SKM-1 (cell line): ENCODE data around the gene CASK.

Source experiments
- DNase-seq: peaks from one replicate; lab custom pipeline; 2025; ENCODE audit not compliant: unreplicated experiment; lab: John Stamatoyannopoulos, UW

Gene CASK

DNA sequence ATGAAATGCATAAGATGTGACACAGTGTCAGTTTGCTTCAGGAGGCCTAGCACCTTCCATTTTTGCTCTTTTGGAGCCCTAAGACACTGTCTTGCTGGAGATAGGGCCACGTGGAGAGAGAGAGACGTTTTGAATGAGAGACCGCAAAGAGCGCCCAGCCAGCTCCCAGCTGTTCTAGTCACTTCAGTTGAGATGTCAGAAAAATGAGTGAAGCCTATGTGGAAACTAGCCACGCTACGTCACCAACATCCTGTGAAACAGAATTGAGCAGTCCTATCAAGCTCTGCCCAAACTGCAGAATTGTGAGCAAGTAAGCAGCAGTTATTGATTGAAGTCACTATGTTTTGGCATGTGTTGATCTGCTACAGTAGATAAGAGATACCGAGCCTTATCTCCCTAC is 186.3 kb downstream of the CASK start:
- DNase-seq, result no peak

DNA sequence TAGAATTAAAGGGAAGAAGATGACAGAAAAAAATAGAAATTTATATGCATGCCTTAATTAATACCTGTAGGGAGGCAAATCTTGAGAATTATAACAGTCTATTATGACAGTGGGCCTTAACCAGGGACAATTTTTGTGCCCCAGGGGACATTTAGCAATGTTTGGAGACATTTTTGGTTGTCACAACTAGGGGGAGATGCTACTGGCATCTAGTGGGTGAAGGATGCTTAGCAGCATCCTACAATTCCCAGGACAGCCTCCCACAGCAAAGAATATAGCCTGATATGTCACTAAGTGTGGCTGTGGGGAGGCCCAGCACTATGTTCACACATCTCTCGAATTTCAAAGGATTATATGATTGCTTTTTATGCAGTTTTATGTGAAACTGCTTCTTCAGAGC is 188.8 kb downstream of the CASK start:
- DNase-seq, result peak; percentile 1

DNA sequence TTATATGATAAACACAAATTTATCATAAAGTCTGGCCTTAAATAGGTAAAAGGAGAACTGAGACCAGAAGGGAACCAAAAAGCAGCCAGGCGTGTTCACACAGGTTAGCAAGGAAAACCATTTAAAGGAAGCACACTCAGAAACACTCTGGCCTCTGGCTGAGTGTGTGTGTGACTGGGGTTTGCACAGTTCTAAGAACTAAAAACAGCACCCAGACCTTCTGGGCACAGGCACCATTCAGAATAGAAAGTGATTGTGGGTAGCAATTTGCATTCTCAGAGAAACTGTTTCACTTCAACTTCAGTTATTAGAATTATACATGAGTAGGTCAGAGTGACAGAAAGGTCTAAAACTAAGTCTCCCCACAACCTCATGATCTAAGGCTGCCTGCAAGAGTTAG is 189.4 kb downstream of the CASK start:
- DNase-seq, result no peak

DNA sequence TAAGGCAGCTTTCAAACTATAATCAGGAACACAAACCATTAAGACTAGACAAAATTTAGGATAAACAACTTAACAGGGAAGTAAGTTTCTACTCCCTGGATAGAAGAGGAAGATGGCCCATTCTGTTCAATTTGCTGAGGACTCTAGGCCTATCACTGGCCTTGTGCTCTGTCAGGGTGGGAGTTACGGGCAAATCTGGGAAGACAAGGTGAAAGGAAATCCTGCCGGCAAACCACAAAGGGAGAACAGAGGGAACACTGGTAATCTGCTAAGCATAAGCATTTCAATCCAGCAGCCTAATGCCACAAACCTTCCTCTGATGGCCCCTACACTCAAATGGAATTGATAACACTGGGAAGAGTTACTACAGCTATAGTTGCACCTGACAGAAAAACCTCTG is 191.1 kb downstream of the CASK start:
- no peak for DNase-seq

DNA sequence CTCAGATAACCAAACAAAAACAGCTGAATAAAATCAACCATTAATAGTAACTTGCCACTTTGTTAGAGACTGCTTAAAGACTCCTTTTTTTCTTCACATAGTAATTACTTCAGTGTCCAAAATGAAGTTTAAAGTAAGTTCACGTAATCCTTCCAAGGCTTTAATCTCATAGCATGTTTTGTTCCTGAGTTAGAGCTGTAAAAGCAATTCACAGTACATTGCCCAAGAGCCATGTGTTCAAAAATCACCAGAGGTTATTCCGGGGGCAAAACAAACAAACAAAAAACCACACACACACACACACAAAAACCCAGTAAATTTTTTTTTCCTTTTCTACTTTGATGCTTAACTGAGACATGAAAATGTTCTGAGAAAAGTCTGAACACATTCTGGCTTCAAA is 193.3 kb downstream of the CASK start:
- no peak for DNase-seq

DNA sequence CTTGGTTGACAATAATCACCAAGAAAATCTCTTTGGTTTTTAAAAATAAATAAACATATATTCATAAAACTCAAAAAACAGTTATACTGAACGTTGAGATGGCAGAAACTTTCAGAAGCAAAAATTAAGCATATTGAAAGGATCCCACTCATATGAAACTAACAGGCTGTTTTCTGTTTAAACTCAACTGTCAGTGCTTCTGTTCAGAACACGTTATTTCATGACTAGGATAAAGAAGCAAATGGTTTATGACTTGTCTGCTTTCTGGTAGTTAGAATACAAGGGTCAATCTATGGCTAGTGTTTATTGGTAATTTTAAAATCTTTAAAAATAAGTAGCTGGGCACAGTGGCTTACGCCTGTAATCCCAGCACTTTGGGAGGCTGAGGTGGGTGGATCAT is 195.2 kb downstream of the CASK start:
- no peak for DNase-seq

DNA sequence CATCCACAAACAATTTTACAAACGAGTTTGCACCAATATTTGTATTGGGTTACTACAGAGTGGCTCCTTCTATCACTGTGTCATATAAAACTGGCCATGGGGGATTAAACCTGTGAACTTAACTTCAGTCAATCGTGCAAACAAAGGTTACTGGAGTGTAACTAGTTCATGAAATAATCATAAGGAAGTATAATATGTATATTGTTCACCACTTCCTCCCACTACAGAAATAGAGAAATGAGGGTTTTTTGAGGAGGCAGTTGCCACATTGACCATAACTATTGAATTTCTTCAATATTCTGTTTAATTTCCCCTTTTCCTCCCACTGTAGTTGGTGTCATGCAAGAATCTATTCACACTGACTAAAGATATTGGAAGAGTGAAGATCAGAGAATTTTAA is 199.5 kb downstream of the CASK start, which contains the start of gene GPR82:
TSS of gene GPR82 (plus strand) at position 356 of the 400 bp plus-strand sequence. CDS start 2,846 bp downstream, outside the sequence.
- peak; percentile 9 for DNase-seq

DNA sequence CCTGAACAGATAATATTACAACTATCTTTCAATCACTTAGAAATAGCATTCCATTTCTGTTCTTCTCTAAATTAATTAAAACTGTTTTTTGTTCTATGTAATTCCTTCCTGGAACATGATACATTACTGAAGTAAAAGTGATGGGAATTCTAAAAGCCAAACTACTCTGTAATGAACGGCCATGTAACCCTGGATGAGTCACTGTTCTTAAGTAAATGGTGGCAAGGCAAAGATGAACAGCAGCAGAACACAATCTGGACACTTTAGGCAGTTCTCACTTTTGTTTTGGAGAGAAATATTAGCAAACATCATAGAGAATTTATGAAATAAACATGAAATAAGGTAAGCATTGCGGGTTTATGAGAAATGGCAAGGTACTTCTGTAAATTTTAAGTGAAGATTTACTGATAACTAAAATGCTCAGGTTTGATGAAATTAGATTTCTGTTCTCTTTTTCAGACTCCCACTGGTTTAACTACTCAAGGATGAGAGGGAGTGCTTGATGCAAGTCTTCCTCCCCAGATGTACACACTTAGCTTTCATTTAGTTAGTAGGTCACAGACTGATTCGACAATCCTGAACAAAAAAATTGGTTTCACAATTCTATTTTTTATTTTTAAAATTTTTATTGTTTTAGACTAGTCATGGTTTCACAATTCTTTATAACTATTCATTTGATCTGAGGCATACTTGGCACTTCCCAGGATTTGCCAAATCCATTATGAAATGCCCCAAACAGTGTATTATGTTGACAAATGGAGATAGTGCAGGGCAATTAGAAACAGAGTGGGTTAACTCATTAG is 200.3 kb downstream of the CASK start:
- no peak for DNase-seq

DNA sequence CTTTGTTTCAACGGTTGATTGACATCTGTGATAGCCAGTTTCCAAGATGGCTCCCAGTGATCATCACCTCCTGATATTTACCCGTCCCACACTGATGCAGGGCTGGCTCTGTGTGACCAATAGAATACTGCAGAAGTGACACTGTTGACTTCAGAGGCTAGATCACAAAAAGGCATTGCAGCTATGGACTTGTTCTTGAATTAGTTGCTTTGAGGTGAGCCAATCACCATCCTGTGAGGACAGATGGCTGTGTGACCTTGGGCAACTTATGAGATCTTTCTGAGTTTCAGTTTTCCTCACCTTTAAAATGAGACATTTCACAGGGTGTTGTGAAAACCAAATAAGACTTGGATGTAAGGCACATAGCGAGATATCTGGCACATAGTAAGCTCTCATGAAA is 201.1 kb downstream of the CASK start:
- no peak for DNase-seq

DNA sequence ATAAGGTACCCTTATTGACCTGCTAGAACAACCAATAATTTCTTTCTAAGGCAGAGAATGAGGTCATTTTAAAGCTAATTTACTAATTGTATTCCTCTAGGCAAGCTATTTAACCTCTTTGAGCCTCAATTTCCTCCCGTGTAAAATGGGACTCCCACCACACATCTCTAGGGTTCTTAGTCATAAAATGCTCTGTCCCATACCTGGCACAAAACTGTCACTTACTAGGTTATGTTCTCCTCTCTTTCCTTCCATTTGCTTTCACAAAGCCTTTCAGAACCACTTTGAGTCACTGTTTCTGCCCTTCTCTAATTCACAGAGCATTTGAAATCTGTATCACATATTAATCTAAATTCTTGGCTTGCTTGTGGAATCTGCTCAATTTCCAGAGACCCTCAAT is 201.8 kb downstream of the CASK start:
- DNase-seq, result no peak

DNA sequence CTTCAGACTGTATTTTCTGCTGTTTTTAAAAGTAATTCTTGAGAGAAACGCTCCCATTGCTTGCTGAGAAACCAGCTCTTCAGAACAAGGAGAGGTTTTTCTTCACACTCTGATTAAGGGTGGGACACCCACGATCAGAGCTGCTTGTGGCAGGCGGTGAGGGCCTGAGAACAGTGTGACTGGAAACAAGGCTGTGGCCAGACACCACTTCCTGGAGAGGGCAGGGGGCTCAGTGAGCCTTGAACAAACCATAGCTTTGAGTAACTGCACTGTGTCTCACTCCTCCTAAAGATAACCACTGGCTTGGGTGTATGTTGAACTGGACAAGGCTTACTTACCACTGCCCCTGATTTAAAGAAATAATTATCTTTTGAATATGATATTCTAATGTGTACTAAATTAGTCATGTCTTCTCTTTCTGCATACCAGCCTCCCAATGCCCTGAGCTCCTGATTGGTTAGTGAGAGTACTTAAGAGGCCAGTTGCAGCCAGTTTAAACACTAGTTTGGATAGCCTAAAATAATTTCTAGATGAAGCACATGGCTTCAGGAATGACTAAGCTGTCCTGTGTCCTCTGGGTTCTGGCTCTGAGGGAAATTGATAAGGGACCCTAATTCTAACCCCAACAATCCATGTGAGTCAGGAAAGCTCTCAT is 203.1 kb downstream of the CASK start:
- peak; percentile 1 for DNase-seq

DNA sequence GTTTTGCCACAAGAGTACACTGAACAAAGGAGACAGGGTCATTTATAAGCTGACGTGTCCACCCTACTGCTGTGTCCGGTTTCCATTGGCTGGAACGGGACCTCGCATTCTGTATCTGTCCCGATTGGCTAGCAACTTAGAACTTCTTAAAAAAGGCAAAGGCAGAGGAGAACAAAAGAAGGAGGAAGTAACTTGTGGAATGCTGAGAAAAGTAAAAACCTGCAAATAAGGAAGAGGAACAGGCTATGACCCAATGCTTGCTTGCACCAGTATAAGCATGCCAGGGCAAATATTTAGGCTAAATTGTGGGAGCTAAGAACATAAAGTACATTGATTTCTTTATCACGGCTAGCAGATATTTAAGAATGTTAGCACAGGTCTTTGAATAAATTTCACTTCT is 203.7 kb downstream of the CASK start:
- DNase-seq, result peak; percentile 37

DNA sequence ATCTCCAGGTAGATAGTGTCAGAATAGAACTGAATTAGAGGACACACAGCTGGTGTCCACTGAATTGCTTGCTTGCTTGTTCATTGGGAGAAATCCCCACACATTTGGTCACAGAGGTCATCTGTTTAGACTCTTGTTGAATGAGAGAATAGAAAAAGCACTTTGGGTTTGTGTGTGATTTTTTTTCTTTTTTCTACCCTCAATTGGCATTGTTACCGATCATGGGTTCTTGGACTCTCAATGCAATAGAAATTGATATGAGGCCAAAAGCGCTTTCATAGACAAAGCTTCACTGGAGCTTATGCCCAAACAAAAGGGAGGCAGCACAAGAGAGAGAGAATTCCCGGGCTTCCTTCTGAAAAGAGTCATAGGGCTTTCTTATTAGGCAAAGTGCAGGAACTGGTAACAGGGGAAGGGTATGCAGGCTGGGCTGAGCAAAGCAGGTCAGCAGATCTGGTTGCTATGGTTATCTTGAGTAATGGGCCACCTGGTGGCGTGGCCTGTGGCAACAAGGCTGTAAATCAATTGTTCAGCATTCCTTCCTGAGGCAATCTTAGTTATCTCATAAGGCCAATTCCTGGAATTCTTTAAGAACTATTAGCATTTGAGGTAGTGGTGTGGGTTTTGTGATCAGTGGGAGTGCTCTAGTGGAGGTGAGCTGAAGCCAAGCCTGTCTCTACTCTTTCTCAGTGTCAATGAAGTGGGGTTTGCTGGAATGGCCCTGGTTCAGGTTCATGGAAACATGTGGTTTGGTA is 204.7 kb downstream of the CASK start:
- DNase-seq, result no peak

DNA sequence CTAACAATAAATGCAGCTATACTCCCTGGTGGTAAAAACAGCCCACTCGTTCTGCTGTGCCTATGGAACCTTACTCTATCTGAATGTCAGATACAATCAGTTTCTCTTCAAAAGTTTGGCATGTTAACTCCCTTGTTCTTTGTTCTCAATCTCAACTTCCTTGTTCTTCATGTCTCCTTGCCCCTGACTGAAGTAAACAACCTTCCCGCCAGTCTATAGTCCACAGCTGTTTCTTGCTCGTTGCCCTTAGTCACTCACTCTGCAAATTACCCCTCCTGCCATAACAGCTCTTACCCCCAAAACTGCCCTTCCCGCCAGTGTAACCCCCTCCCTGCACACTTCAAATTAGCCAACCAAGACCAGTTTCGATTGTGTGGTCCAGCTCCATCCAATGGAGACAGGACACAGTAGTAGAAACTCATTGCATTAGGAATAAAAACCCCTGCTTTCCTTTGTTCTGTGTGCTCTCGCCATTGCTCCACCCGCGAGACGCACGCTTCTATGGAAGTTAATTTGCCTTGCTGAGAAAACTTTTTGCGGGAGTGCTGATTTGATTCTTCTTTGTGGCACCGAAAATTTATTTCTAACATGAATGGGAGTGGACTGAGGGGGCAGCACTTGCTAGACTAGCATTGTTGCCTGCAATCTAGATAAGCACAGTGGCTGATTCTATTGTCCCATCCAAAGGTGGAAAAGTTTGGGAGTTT is 206.4 kb downstream of the CASK start:
- DNase-seq, result no peak

DNA sequence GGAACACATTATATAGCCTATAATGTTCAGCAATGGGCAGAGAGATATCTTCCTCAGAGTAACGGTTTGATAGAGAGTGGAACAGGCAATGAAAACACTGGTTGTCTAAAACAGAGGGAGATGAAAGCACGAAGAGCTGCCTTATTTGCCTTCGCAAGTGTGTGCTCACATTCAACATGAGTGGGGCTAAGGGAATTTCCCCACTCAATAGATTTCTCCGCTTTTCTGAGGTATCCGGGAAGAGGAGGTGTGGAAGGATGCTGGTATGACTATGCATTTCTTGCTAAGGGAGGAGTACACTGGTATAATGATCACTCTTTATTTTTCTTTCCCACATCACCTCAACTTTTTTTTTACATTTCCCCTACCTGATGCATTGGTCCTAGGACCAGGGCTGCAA is 207.1 kb downstream of the CASK start:
- DNase-seq, result no peak

DNA sequence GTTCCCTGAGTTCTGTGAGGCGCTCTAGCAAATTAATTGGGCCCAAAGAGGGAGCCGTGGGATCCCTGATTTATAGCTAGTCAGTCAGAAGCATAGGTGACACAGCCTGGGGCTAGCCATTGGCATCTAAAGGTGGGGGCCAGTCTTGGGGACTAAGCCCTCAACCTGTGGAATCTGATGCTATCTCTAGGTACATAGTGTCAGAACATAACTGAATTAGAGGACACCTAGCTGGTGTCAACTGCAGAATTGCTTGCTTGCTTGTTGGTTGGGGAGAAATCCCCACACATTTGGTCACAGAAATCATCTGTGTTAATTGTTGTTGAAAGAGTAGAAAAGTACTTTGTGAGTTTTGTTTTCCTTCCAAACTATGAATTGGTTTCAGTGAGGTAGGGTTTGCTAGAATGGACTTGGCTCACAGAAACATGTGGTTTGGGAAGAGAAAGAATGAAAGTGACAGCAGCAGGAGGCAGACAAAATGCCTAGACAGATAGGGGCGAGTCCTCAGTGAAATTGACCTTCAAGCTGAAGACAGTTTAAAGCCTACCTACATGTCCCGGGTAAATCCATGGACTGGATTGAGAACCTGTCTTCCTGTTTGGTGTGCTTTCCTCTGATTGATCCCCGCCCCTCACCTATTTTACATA is 212.2 kb downstream of the CASK start:
- no peak for DNase-seq

DNA sequence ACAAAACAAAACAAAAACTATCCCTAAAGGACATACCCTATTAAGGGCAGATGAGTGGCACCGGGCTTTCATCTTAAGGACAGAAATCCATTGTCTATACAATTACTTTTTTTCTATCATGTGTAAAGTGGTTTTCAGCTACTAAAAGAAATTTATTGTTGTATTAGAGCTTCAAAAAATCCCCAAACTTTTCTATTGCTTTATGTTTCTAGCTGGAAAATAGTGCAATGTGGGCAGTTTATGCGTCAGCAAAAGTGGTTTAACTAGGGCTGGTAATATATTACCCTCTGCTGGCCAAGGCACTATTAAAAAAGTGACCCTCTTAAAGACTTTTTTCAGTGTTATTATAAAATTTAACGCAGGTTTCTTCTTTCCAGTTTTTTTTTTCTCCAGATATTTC is 214.9 kb downstream of the CASK start:
- DNase-seq, result no peak

DNA sequence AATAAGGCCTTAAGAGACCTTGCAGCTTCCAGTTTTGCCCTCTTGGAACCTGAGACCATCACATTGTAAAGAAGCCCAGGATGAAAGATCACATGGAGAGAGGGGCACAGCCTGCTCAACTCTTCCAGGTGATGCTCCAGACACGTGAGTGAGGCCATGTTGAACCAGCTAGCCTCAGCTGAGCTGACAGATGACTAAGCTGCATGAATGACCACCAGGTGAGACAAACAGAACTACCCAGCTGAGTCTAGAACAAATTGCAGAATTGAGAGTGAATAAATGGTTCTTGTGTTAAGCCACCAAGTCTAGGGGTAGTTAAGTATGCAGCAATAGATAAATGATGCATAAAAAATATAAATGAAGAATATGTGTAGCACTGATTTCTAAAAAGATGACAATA is 216.1 kb downstream of the CASK start:
- DNase-seq, result no peak

DNA sequence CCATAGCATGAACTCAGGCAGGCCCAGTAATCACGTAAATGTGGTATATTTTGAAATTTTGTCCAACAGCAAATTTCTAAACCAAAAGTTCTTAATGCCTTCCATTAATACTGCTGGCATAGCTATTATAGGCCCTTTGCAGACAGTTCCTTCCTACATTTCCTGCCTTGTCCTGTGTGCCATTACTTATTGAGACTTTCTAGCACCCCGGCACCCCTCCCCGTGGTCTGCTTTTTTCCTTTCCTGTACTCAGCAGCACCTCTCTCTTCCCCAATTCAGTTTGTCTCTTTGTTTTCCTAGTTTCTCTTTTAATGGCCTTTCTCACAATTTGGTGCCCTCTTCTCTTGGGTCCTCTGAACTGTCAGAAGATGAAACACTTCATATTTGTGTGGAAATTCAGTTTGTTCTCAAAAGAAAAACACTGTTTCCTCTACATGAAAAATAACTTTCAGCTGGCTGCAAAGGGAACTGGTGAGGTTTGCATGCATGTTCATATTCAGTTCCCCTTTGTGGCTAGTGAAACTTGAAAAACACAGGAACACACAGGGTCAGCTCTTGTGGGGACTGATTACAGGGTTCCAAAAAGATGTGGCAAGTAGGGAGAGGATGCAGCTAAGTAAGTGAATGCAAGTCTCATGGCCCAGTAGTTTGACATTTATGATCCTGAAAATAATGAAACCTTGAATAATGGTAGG is 217.5 kb downstream of the CASK start:
- peak; percentile 76 for DNase-seq

DNA sequence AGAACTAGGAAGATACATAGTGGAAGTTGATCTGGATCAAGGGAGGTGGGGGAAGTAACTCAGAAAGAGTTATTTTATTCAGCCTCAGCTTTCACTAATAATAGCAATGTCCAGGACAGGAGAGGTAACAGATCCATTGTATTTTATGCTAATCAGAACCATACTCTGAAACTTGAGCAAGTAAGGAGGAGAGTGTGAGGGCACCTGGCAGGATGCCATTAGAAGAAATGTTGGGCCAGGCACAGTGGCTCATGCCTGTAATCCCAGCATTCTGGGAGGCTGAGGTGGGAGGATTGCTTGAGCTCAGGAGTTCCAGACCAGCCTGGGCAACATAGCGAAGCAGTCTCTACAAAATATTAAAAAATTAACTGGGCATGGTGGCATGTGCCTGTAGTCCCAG is 218.3 kb downstream of the CASK start:
- DNase-seq, result no peak
